NCI-H2029 (cell line): ENCODE results near the gene CD36.
A peak's percentile ranks its signal among the peaks of the same experiment; 100 is the strongest.

Experiments
- DNase-seq: peaks from one replicate; lab custom pipeline; 2025; lab: John Stamatoyannopoulos, UW

CD36 gene

DNA sequence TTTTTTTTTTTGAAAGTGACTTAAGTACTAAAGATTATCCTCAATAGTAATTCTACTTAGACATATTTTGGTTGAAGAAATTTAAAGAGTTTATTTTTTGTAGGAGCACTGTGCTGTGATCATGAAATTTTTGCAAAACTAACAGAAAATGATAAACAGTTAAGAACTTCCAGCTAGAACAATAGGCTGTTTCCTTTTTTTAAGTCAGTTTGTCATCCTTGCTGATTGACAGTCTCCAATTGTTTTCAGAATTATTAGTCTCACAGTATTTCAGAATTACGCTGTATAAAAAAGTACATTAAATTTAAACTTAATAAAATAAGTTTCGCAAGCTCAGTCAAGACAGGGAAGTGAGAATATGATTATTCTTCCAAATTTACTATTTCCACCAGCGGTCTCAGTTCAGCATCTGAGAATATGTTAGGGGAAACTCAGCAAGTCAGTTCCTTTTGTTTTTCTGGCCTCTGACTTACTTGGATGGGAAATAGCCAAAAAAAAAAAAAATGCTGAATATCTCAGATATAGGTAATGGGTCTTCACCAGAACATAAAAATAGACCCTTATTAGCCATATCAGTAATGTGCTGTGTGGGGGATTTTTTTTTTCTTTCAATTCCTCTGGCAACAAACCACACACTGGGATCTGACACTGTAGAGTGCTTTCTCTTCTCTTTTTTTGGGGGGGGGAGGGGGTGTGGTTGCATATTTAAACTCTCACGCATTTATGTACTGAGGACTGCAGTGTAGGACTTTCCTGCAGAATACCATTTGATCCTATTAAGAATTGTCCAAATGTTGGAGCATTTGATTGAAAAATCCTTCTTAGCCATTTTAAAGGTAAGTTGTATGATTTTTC is at the start of gene CD36:
TSS of gene CD36 (plus strand) at position 732 of the 855 bp plus-strand sequence. CDS start 8,099 bp downstream, outside the sequence.
- no peak for DNase-seq

DNA sequence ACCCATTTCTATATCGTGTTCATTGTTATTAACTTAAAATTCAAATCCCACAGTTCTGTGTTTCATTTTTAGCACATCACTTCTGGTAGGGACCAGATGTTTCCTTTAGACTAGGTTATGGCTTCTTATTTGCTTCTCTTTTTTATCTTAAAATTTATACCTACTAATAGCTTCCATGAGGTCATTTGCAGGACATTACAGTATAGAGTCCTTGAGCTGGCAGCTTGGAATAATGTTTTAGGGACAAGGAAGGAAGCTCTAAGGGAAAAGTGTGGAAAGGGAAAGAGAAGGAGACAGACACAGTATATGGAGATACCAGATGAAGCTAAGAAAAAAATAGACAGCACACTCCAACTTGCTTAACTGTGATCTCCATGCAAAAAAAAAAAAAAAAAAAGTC is 48.8 kb upstream of the CD36 start:
- DNase-seq, result no peak

DNA sequence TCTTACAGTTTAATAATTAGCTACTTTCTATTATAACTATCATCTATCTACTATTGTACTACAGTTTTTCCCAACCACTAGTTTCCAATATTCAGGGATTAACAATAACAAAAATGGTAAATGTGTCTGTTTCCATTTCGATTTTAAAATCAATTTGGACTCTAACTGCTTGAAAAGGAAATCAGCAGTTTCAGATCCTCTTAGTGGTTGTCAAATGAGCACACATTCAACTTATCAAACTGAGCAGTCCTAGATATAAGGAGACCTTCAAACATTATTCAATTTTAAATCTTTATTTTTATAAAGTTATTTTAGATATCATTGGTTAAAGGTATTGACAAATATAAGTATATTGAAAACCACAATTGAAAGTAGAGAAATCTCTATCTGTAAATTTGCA is 46.8 kb upstream of the CD36 start:
- no peak for DNase-seq

DNA sequence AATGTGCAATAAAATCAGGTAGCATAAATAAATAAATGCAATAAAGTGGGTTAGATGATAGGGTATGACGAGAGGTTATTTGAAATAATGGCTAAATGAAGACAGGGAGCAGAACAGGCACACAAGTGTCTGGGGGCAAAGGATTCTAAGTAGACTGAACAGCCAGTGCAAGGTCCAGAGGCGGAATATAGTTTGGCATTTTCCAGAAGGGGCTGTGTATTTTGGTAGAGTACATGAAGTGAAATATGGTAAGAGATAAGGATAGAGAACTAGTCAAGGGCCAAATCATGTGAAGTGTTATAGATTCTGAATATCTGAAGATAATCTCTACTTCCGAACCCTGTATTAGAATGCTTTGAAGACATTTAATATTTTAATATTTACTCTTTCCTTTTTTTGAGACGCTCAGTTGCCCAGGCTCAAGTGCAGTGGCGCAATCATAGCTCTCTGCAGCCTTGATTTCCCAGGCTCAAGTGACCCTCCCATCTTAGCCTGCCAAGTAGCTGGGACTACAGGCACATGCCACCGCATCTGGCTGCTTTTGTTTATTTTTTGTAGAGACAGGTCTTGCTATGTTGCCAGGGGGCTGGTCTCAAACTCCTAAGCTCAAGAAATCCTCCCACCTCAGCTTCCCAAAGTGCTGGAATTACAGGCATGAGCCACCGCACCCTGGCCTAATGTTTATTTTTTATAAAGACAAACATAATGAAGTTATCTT is 44.4 kb upstream of the CD36 start:
- DNase-seq, result no peak

DNA sequence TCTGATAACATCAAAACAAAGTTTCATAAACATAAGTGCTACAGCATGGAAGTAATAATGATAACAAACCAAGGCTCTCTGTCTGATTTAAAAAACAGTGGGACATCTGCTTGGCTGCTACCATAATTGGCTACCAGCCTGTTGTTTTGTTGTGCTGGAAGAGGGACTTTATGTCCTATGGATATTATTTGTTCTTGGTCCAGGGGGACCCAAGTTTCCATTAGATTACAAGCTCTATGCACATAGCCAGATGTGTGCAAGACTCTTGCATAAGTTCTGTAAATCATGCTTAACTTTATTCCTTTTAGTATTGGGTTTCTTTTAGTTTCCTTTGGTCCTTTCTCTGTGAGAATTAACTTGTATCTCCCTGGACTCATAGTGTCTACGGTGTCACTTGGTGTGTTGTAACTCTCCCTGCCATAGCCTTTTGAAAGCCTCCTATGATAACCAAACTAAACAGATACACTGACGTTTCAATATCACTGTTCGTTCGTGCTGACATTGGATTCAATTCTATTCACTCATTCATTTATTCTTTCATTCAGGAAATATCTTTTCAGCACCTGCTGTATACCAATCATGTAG is 41.4 kb upstream of the CD36 start:
- no peak for DNase-seq

DNA sequence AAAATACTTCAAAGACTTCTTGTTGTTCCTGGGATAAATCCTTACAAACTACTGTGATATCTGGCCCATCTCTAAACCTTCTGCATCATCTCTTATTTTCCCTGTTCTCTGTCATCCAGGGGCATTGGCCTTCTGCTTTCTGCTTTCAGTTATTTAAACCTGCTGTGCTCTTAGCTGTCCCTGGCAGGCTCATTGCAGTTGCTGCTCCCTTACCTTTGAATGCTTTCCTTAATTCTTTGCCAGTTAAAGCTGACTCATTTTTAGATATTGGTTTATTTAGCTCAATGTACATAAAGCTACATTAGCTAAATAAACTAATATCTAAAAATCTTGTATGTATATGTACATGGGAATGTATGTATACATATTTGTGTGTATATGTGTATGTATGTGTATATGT is 40.6 kb upstream of the CD36 start:
- DNase-seq, result no peak

DNA sequence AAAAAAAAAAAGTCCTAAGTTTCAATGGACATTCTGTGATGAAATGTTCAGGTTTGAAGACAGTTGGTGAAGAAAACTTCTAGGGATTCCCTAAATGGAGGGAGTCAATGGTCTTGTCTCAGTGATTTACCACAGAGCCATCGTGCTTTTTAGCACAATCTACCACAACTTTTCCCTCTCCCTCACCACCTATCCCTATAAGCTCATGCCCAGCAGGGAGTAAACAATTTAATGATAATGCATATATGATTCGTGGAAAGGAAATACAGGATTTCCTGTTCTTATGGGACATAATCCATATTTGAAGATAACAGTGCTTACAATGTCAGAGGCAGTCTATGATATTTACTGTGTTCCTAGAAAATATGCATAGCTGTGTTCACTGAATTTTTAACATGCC is 38.4 kb upstream of the CD36 start:
- no peak for DNase-seq

DNA sequence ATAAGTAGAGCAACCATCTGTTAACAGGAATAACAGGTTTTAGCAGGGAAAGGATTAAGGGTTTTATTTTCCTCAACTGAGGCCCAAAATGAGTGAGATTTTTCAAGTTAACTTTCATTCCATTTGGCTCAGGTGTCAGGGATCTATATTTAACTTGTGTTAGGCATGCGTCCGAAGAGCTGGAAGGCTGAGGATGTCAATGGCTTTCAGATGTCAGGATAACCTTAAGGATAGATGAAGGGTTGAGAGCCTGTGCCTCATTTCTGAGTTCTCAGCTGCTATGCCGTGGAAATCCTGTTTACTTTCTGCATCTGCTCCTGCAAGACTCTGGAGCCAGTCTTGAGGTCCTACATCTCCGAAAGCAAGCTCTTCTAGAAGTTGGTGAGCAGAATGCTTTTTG is 36.4 kb upstream of the CD36 start:
- no peak for DNase-seq

DNA sequence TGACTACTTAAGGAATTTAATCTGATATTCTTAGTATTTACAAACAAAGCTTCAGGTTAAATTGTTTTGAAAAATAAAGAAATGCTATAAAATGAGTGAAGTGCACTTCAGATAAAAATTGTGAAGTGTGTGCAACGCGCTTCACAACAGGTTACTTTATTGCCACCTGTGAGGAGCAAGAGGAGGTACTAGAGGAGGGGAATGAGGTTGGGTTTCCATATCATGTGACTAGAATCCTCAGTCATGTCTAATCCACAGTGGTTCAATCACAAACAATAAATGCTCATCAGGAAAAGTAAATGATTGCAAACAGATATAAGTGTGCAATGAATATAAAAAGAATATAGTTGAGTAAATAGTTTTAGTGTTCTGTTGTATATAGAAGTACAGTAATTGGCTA is 34.5 kb upstream of the CD36 start:
- peak; percentile 56 for DNase-seq

DNA sequence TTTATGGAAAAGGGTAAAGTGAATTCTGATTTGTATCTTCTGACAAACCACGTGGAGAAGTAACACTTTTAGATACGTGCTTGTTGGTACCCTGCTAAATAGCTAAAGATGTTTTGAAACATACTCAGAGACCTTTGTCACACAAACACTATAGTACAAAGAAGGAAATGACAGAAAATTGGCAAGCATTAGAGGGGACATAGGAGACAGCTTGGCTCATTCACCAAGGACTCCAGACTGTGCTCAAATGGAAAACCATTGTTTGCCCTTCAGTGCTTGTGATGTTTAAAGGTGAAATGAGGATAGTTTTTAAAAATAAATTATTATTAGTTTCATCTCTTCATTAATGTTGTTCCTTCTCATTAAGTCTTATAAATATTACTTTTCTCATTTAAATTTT is 34.0 kb upstream of the CD36 start:
- DNase-seq, result peak; percentile 76

DNA sequence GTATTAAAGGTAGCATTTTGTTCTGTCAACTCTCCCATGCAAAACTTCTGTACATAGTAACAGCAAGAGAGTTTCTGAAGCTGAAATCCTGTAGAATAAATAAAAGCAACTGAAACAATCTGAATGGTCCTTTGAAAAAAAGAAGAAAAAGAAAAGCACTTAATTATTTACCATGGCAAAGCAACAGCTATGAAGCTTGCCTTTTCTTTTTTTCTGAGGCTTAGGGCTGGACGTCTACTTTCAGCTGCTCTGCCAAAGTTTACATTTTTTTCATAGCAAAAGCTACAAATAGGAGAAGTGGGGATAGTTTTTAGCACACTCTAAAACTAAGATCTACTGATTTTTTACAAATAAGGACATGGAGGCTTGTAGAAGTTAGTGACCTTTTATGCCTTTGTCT is 31.3 kb upstream of the CD36 start:
- DNase-seq, result no peak

DNA sequence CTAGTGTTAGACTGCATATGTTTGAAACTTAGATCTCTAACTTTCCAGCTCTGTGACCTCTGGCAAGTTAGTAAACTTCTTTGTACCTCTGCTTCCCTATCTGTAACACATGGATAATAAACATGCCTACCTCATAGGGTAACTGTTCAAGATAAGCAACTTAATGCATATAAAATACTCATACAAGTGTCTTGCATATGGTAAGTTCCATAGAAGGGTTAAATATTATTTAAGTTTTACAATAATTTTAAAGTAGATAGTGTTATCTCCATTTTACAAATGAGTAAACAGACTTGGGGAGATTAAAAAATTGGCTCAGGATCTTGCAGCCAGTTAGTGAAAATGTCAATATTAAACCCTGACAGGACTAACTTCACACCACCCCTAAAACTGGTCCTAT is 30.1 kb upstream of the CD36 start:
- no peak for DNase-seq

DNA sequence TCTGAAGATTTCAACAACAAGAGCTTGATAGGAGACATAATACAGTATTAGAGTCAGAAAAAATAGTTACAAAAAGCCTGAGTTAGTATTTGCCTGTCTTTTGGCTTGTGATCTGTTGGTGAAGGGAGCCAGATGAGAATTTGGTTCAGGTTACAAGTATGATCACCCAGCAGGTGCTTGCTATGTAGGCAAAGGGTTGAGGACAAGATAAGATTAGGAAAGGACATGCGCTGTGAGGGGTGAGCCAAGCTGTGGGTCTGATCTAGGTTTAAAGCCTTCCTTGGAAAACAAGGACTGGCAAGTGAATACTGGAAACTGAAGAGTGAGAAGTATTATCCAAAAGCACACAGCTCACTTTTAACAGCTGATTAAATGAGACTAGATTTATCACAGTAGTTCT is 28.7 kb upstream of the CD36 start:
- DNase-seq, result peak; percentile 71

DNA sequence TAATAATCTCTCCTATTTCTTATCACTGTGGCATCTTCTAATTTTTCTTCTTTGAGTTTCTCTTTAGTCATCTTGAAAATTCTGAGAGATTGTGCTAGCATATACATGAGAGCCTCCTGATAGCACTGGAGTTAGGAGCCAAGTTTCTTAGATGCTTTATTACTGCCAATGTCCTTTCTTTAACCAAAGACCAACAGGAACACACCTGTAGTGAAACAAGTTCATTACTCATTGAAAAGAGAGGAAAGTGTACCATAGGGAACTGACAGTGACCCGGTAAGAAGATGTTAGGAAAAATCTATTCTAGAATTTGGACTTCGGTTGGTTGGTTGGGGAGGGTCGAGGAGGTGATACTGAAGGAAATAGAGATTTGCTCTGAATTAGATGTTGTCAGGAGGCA is 27.1 kb upstream of the CD36 start:
- peak; percentile 8 for DNase-seq

DNA sequence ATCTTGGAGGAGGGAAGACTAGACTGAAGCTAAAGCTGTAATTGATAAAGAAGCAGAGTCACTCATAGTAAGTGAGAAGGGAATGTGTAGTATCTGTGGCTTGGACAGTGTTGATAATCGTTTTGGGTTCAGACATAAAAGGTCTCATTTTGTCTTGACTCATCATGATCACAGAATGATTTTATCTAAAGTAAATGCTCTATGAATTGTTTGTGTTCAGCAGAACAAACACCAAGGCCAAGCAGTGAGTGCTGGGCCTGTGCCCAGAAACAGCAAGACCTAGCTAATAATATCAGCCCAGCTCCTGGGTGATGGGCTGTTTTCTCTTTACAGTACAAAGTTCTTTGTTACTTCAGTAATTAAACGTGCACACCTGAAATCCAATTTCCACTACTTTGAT is 26.7 kb upstream of the CD36 start:
- DNase-seq, result peak; percentile 65

DNA sequence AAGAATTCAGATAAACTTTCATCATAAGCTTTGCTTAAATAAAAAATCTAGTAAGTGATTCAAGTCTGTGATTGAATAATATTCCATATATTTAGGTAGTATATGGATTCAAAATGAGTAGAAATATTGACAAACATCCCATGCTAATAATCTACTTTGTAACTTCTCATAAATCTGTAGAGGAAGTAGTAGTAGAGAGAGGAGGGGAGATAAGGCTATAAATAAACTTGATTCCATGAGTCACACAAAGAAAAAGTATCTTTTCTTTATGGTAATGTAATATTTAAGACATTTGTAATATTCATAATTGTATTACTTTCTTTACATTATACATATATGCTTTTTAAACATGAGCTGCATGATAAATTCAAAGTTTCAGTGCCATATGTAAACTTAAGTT is 25.6 kb upstream of the CD36 start:
- DNase-seq, result no peak

DNA sequence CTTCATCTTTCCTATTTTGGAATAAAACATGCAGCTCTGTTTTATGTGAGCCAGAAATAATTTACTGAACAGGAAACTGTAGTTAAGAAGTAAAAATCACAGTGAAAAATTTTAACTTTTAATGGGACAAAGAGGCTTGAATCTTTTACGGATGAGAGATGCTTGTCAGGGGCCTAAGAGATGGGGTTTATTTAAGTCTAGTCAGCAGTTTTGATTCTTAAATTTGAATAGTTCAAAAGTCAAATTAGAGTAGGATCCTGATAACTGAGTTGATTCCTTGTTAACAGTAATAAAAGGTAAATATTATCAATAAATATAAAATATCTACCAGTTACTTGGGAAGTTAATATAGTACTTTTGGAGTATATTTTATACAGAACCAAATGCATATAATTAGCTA is 24.9 kb upstream of the CD36 start:
- no peak for DNase-seq

DNA sequence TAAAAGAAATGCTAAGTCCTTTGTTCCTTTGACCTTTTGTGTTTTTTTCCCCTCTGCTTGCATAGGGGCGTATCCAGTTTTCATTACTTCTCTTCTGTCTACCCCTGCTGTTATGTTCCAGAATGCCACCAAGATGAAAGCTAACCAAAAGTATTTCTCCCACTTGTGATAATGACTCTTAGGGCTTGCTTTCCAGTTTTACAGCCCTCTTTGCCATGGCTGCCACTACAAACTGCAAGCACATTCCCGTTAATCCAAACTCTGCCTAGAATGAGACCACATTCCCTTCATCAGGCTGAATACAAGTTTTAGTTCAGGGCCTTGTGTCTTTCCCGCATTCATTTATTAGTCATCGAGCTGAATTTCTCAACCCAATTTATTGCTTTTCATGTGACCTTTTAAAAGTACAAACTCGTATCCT is 23.6 kb upstream of the CD36 start:
- DNase-seq, result no peak

DNA sequence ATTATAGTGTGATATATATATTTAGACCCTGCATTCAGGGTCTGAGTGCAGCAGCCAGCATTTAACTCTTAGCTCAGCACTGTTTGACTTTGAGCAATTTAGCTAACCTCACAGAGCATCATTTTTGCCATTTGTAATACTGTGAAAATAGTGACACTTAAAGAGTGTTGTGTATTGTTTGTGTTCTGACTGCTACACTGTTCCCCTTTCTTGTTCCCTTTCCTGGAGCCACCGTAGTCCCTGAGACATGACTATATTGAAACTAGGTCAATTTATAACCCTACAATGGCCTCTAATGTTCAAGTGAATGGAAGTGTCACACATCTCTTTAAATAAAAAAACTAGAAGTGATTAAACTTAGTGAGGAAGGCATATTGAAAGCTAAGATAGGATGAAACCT is 20.3 kb upstream of the CD36 start:
- no peak for DNase-seq

DNA sequence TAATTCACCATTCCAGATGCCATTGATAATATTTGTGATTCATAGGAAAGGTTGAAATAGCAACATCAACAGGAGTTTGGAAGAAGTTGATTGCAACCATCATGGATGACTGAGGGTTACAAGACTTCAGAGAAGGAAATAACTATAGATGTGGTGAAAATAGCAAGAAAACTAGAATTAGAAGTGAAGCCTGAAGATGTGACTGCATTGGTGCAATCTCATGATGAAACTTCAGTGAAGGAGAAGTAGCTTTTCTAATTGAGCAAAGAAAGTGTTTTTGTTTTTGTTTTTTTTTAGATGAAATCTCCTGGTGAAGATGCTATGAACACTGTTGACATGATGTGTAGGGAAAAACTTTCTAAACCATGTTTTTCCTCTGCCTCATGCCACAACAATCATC is 18.7 kb upstream of the CD36 start:
- no peak for DNase-seq

DNA sequence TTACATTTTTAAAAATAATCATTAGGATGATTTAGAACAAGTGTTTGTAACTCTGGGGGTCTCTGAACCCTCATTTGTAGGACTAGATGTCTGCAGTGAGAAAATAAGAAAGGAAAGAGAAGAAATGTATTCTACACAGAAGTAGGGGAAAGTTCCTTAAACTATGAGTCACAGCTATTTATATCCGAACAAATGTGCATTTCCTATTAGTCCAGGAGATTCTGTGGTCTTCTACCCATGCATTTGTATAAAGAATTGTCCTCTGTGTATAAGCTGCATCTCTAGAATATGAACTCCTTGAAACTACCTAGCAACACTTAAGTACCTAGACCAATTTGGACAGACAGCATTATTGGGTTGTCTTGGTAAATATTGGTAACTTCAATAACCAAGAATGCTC is 15.9 kb upstream of the CD36 start:
- DNase-seq, result no peak

DNA sequence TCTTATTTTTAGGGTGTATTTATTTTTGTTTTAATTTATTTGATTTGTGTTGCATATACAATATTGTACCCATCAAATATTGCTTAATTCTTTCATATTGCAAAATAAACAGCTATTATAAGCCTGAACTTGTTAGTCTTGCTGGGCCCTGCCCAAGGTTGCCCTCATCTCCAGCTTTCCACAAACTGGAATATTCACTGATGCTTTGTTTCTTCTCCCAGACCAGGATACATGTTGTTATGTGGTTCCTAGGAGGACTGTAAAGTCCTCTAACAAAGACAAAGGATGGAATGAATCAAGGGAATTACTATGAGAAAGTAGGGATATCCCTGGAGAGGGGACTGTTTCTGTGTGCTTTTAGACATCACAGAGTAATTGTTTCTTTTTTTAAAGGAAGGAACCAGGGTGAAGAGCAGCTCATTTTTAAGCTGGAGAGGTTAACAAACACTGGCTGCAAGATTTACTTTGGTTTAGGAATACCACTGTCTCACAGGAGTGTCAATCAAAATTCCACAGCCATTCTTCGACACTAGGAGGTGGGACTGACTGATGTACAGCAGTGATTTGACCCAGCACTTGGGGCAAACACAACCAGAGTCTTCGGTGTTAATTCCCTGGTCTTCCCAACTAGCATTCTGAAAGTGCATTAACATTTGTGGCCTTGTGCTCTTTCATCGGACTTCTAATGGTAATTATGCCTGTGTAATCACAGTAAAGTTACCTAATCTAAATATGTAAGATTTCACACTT is 14.8 kb upstream of the CD36 start:
- no peak for DNase-seq

DNA sequence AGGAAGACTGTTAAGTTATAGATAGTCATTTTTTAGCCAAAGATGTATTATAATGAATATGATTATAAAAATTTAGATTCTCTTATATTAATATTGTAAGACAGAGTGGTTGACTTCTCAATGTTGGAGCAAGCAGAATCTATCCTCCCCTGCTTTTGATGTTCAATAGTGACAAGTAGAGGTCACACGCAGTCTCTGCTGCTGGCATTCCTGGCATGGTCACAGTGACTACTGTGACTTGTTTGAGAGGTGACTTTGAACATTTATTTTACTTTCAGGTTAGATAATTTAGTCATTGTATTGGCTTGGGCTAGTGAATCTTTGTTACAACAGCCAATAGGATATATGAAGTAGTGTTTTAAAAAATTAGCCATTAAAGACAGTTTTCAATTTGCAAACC is 13.7 kb upstream of the CD36 start:
- DNase-seq, result no peak
